ENCODE results near the gene MBOAT7.
"Not testable (repeated sequence)": the region's sequence is repeated elsewhere in the genome, so short reads cannot be mapped to it uniquely, and the experiment has no call there.

MBOAT7 gene, protein sequence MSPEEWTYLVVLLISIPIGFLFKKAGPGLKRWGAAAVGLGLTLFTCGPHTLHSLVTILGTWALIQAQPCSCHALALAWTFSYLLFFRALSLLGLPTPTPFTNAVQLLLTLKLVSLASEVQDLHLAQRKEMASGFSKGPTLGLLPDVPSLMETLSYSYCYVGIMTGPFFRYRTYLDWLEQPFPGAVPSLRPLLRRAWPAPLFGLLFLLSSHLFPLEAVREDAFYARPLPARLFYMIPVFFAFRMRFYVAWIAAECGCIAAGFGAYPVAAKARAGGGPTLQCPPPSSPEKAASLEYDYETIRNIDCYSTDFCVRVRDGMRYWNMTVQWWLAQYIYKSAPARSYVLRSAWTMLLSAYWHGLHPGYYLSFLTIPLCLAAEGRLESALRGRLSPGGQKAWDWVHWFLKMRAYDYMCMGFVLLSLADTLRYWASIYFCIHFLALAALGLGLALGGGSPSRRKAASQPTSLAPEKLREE

DNA sequence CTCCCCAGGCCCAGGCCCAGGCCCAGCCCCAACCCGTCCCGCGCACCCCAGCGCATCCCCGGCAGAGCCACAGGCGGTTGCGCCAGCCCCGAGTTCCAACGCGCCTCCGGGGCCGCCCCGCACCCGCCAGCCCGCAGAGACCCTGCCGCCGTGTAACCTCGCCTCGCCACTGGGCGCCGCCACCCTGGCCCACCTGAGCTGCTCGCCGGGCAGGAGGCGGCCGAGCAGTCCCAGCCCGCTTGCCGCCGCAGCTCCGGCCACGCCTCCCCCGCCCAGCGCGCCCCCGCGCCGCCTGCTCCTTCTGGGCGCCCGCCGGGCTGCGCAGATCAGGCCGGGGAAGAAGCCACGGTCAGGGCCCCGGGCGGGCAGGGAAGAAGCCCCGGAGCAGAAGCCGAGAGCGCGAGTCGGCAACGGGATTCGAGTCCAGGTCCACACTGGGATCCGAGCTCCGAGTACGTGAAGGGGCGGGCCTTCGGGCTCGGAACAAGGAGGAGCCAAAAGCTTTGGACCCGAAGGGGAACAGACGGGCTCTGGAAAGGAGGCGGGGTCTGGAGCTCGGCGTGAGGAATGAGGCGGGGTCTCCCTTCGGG is at the start of gene MBOAT7:
MBOAT7 (minus strand) TSS at position 436 of the 590 bp plus-strand sequence. CDS start 1,072 bp downstream, outside the sequence.
- no peak for DNase-seq (ENCODE audit: low read depth)
- TF ChIP-seq, protein P1, sequence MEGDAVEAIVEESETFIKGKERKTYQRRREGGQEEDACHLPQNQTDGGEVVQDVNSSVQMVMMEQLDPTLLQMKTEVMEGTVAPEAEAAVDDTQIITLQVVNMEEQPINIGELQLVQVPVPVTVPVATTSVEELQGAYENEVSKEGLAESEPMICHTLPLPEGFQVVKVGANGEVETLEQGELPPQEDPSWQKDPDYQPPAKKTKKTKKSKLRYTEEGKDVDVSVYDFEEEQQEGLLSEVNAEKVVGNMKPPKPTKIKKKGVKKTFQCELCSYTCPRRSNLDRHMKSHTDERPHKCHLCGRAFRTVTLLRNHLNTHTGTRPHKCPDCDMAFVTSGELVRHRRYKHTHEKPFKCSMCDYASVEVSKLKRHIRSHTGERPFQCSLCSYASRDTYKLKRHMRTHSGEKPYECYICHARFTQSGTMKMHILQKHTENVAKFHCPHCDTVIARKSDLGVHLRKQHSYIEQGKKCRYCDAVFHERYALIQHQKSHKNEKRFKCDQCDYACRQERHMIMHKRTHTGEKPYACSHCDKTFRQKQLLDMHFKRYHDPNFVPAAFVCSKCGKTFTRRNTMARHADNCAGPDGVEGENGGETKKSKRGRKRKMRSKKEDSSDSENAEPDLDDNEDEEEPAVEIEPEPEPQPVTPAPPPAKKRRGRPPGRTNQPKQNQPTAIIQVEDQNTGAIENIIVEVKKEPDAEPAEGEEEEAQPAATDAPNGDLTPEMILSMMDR (IDR thresholded peaks at IDR 0.05; ENCODE audit: insufficient read depth, low read depth, low read length, missing control alignments) = peak; percentile 44
- H3K4me3 ChIP-seq (ENCODE audit: low read depth, low read length) = peak within 1 kb of the TSS; percentile 89

DNA sequence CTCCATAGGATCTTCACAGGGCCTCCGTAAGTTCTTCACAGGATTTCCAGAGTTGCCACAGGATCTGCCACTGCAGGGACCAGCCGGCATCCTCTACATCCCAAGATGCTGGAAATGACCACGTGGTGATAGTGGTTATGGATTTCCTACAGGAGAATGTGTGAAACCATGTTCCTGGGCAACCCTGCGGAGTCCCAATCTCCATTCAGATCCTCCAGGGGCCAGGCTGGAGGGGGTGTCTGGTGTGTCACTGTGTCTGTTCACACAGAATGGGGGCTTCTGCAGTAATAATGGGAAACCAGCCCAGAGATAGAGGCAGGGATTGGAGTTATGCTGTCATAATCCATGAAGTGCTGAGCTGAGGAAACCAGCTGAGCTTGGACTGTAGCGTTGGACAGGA is 44.6 kb upstream of the MBOAT7 start:
- DNase-seq (ENCODE audit: low read depth) = no peak
- TF ChIP-seq, protein P1 (IDR thresholded peaks at IDR 0.05; ENCODE audit: insufficient read depth, low read depth, low read length, missing control alignments) = no peak
- no peak overlapping the region for H3K4me3 ChIP-seq (ENCODE audit: low read depth, low read length)

DNA sequence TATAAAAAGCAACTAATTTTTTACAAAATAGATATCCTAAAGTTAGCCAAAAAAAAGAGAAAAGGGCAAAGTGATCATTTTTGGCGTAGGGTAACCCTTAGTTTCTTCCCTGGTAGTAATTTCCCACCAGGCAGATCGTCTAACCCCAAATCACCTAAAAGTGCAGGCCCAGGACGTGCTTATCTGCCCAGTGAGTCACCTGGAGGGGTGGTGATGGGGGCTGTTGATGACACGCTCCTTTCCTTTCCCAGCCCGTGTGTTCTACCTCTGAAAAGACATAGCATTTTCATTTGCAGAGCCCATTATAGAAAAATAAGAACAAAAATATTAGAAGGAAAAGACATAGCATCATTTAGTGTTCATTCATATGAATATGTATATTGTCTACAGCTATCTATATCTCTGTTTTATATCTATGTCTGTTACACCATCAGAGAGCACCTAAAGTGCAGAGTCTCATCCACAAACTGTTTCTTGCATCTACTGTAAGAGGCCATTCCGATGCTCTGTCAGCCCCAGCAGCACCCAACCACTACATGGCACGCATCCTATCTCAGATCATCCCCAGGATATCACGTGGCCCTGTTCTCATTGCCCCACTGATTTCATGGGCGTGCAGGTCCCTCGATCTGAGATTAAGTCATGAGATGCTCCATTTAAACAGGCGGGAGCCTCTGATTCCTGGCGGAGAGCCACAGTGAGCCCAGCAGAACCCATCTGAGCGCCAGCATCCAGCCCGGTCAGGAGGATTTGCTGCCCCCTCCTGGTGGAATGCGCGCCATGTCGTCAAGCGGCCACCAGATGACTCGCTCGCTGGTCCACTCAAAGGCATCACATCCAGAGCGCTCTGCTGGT is 41.9 kb upstream of the MBOAT7 start:
- H3K4me3 ChIP-seq (ENCODE audit: low read depth, low read length) = no peak overlapping the region
- DNase-seq (ENCODE audit: low read depth) = peak; percentile 81
- TF ChIP-seq, protein P1 (IDR thresholded peaks at IDR 0.05; ENCODE audit: insufficient read depth, low read depth, low read length, missing control alignments) = peak; percentile 90

GRCh38 chr19:54230031-54230430 is 40.7 kb upstream of the MBOAT7 start:
- TF ChIP-seq, protein P1 (IDR thresholded peaks at IDR 0.05; ENCODE audit: insufficient read depth, low read depth, low read length, missing control alignments) = no peak
- H3K4me3 ChIP-seq (ENCODE audit: low read depth, low read length) = no peak overlapping the region
- DNase-seq (ENCODE audit: low read depth) = no peak

- TF ChIP-seq, protein P1 (IDR thresholded peaks at IDR 0.05; ENCODE audit: insufficient read depth, low read depth, low read length, missing control alignments) = no peak
- H3K4me3 ChIP-seq (ENCODE audit: low read depth, low read length) = no peak overlapping the region
- DNase-seq (ENCODE audit: low read depth) = no peak
Observed at GRCh38 chr19:54229146-54229545, 39.8 kb upstream of the MBOAT7 start.

DNA sequence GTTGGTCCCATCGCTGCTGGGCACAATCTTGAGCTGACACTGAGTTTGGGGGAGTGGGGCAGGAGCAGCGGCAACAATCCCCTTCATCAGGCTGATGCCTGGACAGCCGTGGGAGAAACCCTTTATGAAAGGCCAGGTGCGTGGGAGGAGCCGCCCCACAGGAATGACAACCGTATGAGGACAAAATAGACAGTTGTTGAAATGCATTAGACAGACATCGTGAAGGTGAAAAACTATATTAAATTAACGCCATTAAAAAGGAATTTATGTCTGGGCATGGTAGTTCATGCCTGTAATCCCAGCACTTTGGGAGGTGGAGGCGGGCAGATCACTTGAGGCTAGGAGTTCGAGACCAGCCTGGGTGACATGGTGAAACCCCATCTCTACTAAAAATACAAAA is 35.2 kb upstream of the MBOAT7 start:
- not testable (repeated sequence) for H3K4me3 ChIP-seq (ENCODE audit: low read depth, low read length); DNase-seq (ENCODE audit: low read depth)

- not testable (repeated sequence) for H3K4me3 ChIP-seq (ENCODE audit: low read depth, low read length); DNase-seq (ENCODE audit: low read depth)
Observed at GRCh38 chr19:54223937-54224281, 34.5 kb upstream of the MBOAT7 start.

GRCh38 chr19:54223277-54223936 is 34.0 kb upstream of the MBOAT7 start:
- H3K4me3 ChIP-seq (ENCODE audit: low read depth, low read length); DNase-seq (ENCODE audit: low read depth): not testable (repeated sequence)

GRCh38 chr19:54222474-54223276 is 33.3 kb upstream of the MBOAT7 start, which contains the start of gene LILRB3:
Gene LILRB3 (minus strand): TSS chr19:54223007. CDS start chr19:54222976, 31 bp downstream.
- H3K4me3 ChIP-seq (ENCODE audit: low read depth, low read length); DNase-seq (ENCODE audit: low read depth): not testable (repeated sequence)

GRCh38 chr19:54221947-54222346 is 32.6 kb upstream of the MBOAT7 start:
- H3K4me3 ChIP-seq (ENCODE audit: low read depth, low read length); DNase-seq (ENCODE audit: low read depth): not testable (repeated sequence)

Measured in GM12865 (cell line).